NCI-H446 (cell line): ENCODE data around the gene ST6GAL1.
"Not testable (repeated sequence)": the region's sequence is repeated elsewhere in the genome, so short reads cannot be mapped to it uniquely, and the experiment has no call there.

Experiments
- DNase-seq, 2 experiments: peaks; one replicate each; lab custom pipeline; 2025; lab: John Stamatoyannopoulos, UW

The ST6GAL1 gene

DNA sequence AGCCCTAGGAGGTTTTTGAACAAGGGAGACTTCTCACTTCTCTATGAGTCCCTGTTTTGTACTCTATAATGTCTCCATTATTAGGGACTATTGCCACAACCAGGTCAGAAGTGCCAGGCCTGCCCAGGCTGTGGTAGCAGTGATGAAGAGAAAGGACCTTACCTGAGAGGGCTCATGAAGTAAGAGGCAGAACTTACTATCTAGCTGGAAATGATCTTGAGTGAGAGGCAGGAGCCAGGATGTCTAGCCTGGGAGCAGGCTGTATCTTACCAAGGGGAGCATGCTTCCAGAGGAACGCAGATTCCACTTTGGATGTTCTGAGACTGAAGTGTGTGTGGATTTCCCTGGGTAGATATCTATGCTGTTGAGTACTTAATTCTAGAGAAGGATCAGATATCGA lies 115.7 kb downstream of the ST6GAL1 start:
- no peak for DNase-seq

DNA sequence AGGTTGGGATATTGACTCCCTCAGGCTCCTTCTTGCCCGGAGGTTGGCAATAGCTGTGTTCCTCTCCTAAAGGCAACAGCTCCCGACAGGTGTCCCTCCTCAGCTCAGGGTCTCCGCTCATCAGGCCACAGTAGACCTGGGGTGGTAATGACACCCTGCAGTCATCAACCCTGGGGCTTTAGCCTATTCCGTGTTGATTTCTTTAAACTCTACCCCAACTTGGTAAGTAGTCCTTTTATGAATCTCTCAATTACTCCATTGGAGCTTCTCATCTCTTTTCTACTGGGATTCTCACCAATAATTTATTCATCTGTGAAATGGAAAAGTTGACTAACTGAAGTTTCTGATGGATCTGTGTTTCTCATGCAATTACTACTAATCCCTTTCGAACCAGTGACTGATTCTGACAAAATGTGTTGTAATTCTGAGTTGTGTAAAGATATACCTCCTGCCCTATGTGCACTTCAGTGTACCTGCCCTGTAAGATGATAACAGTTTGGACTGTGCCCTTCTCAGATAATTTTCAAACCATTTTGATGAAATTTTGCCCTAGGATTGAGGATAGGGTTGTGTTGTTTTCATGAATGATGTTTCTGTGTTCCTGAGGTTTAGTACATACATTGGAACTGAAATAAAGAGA lies 119.3 kb downstream of the ST6GAL1 start:
- DNase-seq = no peak

DNA sequence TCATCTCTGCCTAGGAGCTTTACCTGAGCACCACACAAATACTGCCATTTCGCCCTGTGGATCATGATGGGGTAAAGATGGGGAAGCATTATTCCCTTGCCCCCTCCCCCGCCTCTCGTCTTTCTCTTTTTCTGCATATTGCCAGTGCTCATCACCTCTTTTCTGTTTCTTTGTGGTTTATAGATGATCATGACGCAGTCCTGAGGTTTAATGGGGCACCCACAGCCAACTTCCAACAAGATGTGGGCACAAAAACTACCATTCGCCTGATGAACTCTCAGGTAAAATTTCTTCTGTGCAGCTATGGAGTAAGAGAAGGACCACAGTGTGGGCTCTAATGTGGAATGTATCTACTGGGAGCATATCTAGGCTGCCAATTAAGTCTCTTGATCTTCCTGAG lies 120.7 kb downstream of the ST6GAL1 start:
- DNase-seq = no peak

- DNase-seq = no peak
These were observed 121.5 kb downstream of the ST6GAL1 start for GRCh38 chr3:187051724-187052366.

- not testable (repeated sequence) for DNase-seq
These were observed 122.1 kb downstream of the ST6GAL1 start for GRCh38 chr3:187052427-187052826.

GRCh38 chr3:187054433-187054832 lies 124.1 kb downstream of the ST6GAL1 start:
- not testable (repeated sequence) for DNase-seq

- DNase-seq = not testable (repeated sequence)
These were observed 127.5 kb downstream of the ST6GAL1 start for GRCh38 chr3:187057803-187058202.

DNA sequence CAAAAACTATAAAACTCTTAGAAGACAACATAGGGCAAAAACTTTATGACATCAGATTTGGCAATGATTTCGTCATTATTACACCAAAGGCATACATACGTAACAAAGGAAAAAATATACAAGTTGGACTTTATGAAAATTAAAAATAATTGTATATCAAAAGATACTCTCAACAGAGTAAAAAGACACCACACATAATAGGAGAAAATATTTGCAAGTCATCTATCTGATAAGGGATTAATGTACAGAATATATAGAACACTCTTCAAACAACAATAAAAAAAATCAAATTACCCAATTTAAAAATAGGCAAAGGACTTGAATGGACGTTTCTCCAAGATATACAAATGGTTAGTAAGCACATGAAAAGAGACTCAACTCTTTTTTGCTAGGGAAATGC lies 131.4 kb downstream of the ST6GAL1 start:
- no peak for DNase-seq

- no peak for DNase-seq
These were observed 132.3 kb downstream of the ST6GAL1 start for GRCh38 chr3:187062526-187063177.

GRCh38 chr3:187063286-187064121 lies 133.2 kb downstream of the ST6GAL1 start:
- no peak for DNase-seq

DNA sequence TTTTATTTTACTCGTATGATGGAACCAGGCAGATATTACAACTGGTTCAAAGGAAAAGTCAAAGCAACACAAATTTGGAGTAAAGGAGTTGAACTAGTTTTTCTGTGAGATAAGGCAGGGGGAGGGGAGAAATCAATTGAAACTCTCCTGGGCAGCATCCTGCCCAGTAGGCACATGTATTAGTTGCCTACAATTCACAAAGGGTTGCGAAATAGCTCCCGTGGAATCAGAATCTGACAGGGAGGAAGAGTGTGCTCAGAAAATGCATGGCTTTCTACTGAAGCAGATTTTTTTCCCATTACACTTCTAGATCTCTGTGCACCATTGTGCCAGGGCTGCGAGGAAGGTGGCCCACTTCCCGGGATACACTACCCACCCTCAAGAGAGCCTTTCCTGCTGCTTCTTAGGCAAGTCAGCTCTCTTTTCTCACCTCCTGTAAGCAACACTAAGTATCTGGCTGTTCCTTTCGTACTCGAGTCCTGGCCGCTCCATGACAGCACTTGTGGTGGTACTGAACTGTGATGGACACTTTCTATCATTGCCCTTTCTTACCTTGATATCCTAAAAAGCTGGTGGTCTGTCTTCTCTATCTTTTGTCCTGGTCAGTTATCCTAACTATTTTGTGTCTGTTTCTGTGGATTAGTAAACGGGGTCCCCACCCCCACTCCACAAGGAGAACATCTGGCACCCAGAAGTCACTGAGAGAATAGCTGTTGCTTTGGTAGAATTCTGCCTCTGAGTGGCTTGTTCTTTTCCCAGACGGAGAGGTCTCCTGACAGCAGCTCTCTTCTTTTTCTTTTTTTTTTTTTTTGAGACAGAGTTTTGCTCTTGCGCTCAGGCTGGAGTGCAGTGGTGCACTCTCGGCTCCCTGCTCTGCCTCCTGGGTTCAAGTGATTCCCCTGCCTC lies 134.1 kb downstream of the ST6GAL1 start:
- DNase-seq = no peak

DNA sequence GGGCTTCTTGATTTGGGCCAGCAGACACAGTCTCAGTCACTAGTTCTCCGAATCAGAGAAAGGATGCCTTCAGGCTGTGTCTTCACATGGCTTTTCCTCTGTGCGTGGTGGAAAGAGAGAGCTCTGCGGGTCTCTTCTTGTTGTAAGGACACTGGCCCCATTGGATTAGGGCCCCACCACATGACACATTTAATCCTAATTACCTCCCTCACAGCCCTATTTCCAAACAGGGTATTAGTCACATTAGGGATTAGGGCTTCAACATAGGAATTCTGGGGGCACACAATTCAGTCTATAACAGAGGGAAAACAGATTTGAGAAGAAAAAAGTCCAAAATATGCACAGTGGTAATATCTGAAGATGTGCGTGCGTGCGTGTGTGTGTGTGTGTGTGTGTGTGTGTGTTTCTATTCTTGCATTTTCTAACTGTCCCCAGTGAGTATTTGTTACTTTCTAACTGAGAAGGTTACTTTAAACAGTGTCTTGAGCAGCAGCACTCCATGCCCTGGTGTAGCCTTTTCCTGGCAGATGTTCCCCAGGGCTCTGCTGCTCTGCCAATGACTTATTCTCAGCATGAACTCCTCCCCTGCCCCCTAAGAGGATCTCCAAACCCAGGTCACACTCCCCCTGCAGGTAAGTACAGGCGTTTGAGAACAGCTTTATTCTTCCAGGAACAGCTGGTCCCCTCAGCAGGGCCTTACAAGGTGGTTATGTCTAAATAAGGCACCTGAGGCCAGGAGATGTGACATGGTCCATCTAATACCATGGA lies 136.1 kb downstream of the ST6GAL1 start:
- no peak for DNase-seq

DNA sequence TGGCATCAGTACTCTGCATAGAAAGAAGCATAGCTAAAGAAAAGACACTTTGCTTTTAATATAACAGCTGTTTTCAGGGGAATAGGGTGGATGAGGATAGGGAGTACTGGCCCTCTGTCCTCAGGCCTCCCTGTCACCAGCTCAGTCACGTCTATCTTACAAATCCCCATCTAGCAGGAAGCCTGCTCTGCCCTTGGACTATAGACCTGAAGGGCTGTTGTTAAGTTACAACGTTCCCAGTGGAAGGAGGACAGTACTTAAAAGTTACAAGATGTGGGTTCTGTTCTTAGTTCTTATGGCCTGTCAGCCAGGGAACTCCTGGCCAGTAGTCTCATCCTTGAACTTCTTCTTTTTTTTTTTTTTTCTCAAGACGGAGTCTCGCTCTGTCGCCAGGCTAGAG lies 138.5 kb downstream of the ST6GAL1 start:
- no peak for DNase-seq

DNA sequence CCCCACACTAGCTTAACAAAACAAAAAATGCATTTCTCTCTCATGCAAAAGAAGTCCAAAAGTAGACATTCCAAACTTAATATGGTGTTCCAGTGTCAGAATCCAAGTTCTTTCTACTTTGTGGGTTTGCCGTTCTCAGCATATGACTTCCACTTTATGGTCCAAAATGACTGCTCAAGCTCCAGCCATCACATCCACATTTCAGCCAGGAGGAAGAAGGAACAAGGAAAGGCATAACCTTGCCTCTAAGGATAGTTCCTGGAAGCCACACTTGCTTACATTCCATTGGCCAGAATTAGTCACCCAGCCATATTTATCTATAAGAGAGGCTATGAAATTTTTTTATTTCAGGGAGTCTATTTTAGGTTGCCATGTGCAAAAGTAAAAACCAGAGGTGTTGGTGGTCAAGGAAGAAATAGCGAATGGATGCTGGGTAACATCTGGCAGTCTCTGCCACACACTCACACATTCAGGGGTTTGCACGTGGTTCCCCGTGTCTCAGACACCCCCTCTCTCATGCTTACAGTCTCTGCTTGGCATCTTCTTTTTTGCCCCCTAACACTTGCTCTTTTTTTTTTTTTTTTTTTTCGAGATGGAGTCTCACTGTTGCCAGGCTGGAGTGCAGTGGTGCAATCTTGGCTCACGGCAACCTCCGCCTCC lies 139.7 kb downstream of the ST6GAL1 start:
- DNase-seq = no peak

GRCh38 chr3:187072102-187072501 lies 141.8 kb downstream of the ST6GAL1 start:
- no peak for DNase-seq

- DNase-seq = no peak
These were observed 142.2 kb downstream of the ST6GAL1 start for GRCh38 chr3:187072511-187072910.

GRCh38 chr3:187073581-187074098 lies 143.3 kb downstream of the ST6GAL1 start:
- no peak for DNase-seq

DNA sequence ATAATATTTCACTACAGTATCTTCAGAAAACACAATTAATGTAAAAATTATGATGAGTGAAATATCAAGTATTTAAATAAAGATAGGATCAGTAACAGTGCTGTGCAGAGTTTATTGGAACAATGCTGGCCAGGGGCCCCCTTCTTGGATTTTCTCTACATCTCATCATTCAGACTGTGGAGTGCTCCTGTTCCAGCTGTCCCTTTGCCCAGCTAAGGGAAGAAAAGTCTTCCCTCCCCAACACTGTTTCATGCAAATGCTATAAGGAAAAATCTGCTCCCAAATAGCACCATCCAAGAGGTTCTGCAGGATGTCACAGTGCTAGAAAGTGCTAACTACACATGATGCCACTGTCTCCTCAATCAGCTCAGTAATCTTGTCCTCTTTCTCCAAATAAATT lies 144.5 kb downstream of the ST6GAL1 start:
- no peak for DNase-seq

- DNase-seq = no peak
These were observed 146.0 kb downstream of the ST6GAL1 start for GRCh38 chr3:187076297-187076696.

DNA sequence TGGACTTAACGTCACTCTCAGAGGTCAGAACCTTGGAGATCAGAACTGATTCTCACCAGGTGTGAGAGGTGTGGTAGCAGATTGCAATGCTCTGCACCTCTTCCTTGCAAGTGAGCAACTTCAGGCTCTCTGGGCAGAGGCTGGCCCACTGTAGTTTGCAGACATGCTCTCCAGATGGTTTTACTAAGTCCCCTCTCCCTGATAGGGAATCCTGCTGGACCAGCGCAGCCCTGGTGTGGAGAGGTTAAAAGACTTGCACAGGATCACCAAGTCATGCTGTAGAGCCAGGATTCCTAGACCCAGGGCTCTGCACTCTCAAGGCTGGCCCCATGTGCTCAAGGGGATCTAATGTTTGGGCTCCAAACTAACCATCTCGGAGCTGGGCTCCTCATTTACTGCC lies 146.8 kb downstream of the ST6GAL1 start:
- no peak for DNase-seq
